Measurements from ENCODE around the gene NUPR2. TPM values are rescaled to one million over a fixed set of nuclear protein-coding genes. Genes with fewer than 3 reads are reported as not detected.
A peak's percentile ranks its signal among the peaks of the same experiment; 100 is the strongest.

Gene NUPR2
- total and polyA plus RNA-seq, 9 of the 15 experiments (the other 6 are each of a cell fraction or from before 2014, with no cell fraction given), result not detected

DNA sequence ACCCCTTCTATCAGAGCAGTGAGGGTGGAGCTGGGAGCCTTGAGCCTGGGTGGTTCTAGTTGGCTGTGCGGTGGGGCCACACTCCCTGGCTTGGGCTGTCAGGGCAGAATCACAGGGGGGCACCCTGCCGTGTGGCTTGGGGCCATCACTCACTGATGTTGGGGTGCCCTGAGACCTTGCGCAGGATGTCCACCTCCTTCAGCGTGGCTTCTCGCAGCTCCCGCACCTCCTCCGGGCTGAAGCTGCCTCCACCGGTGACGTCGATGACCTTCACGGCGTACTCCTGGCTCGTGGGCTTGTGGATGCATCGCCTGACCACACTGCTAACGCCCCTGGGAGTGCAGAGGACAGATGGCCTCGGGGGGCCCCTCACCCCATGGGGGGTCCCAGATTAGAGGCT, 28.8 kb downstream of the NUPR2 start:
- H3K9ac ChIP-seq (ENCODE audit: insufficient read depth in 1 of 2, low read depth in 2 of 2, low read length in 2 of 2), result peak overlapping the region in 1 of 2 experiments; percentile 28; a peak in 1 of 4 replicates
- intact Hi-C loops (cut with micrococcal nuclease), result no loop called here
- H4K20me1 ChIP-seq (replicated peaks; ENCODE audit: control insufficient read depth, insufficient read depth, low read length), result no peaks in the 10 kb centered on the region
- peaks cover 2% of the 10 kb centered on the region for H3K9me1 ChIP-seq (ENCODE audit: control insufficient read depth, insufficient read depth, low read length)
- ChIA-PET CTCF (ENCODE audit: low intra/inter-chr PET ratio) (no interaction called here), POLR2A (interaction anchor here (0.7 kb wide), 1 partner anchor 24 kb away, joined by 3 read pairs; the partner anchor contains the start of gene SUMF2)
- FAIRE-seq (no peak), DNase-seq (ENCODE audit: extremely low read depth in 1 of 4, low spot score in 3 of 4) (no peak), ATAC-seq (no peak)
- H3K36me3 ChIP-seq (ENCODE audit: control insufficient read depth, insufficient read depth, low read length), result peaks cover 4% of the 10 kb centered on the region; the same call in 1 of the 3 replicates
- H3K27me3 ChIP-seq (ENCODE audit: control insufficient read depth in 2 of 2, insufficient read depth in 2 of 2, low read length in 2 of 2), result no peaks in the 10 kb centered on the region
- no peak overlapping the region for H3K27ac ChIP-seq (ENCODE audit: extremely low read depth, low read depth, low read length)
- WGBS (ENCODE audit: insufficient coverage, low coverage, missing lambda C conversion rate), result 82% methylated on average over 11 of the region's 16 CpGs
- no TSS peak for BruUV-seq (replicated peaks)
- no peaks in the 10 kb centered on the region for H3K79me2 ChIP-seq (ENCODE audit: control insufficient read depth, insufficient read depth, low read length)
- no peak overlapping the region for H3K4me3 ChIP-seq
- H3K4me2 ChIP-seq (ENCODE audit: insufficient read depth, low read length), result no peak overlapping the region
- H3K9me3 ChIP-seq (replicated peaks; ENCODE audit: control insufficient read depth, insufficient read depth, low read depth, low read length), result no peaks in the 10 kb centered on the region
- H3K4me1 ChIP-seq (replicated peaks in 1 of 2; ENCODE audit: control insufficient read depth in 2 of 2, insufficient read depth in 2 of 2, low read length in 2 of 2), result peaks cover 0 to 8% of the 10 kb centered on the region in 2 experiments; a peak in 2 of 5 replicates
- TF ChIP-seq, protein P1, sequence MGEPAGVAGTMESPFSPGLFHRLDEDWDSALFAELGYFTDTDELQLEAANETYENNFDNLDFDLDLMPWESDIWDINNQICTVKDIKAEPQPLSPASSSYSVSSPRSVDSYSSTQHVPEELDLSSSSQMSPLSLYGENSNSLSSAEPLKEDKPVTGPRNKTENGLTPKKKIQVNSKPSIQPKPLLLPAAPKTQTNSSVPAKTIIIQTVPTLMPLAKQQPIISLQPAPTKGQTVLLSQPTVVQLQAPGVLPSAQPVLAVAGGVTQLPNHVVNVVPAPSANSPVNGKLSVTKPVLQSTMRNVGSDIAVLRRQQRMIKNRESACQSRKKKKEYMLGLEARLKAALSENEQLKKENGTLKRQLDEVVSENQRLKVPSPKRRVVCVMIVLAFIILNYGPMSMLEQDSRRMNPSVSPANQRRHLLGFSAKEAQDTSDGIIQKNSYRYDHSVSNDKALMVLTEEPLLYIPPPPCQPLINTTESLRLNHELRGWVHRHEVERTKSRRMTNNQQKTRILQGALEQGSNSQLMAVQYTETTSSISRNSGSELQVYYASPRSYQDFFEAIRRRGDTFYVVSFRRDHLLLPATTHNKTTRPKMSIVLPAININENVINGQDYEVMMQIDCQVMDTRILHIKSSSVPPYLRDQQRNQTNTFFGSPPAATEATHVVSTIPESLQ (CRISPR knock-in tag; IDR thresholded peaks at IDR 0.05), result no peak
- TF ChIP-seq POLR2G (IDR thresholded peaks at IDR 0.05; ENCODE audit: low read depth, low read length), result peak; percentile 54
- no peak overlapping the region for H2AFZ ChIP-seq (ENCODE audit: low read depth, low read length)
- in situ Hi-C loops (cut with MboI), result no loop called here

DNA sequence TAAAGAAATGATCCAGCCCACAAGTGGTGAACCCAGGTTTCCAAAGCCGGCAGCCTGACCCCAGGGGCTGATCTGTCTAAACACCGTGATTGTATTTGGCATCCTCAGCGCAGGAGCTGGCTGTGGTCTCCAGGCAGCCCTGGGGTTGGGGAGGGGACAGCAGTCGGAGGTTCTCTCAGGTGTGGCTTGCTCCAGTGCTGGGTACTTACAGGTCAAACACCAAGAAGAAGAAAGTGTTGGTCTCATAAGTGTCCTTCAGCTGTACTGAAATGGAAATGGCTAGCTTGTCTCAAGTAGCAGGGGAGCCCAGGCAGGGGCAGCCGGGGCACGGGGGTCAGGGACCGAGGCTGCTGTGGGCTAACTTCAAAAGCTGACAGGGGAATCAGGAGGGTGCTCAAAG, 29.5 kb downstream of the NUPR2 start:
- no peaks in the 10 kb centered on the region for H3K9me3 ChIP-seq (replicated peaks; ENCODE audit: control insufficient read depth, insufficient read depth, low read depth, low read length)
- CTCF ChIA-PET (ENCODE audit: low intra/inter-chr PET ratio), result no interaction called here
- no peaks in the 10 kb centered on the region for H3K27me3 ChIP-seq (ENCODE audit: control insufficient read depth in 2 of 2, insufficient read depth in 2 of 2, low read length in 2 of 2)
- ATAC-seq, result no peak
- no peak overlapping the region for H3K4me2 ChIP-seq (ENCODE audit: insufficient read depth, low read length)
- H3K4me1 ChIP-seq (replicated peaks in 1 of 2; ENCODE audit: control insufficient read depth in 2 of 2, insufficient read depth in 2 of 2, low read length in 2 of 2), result peaks cover 0 to 11% of the 10 kb centered on the region in 2 experiments; a peak in 2 of 5 replicates
- H3K79me2 ChIP-seq (ENCODE audit: control insufficient read depth, insufficient read depth, low read length), result no peaks in the 10 kb centered on the region
- H3K27ac ChIP-seq (ENCODE audit: extremely low read depth, low read depth, low read length), result no peak overlapping the region
- no peak for DNase-seq (ENCODE audit: extremely low read depth in 1 of 4, low spot score in 3 of 4)
- H2AFZ ChIP-seq (ENCODE audit: low read depth, low read length), result no peak overlapping the region
- H3K36me3 ChIP-seq (ENCODE audit: control insufficient read depth, insufficient read depth, low read length), result peaks cover 8% of the 10 kb centered on the region; the same call in 1 of the 3 replicates
- no peak overlapping the region for H3K4me3 ChIP-seq
- no peaks in the 10 kb centered on the region for H4K20me1 ChIP-seq (replicated peaks; ENCODE audit: control insufficient read depth, insufficient read depth, low read length)
- 87% methylated on average over 6 of the region's 7 CpGs for WGBS (ENCODE audit: insufficient coverage, low coverage, missing lambda C conversion rate)
- peaks cover 2% of the 10 kb centered on the region for H3K9me1 ChIP-seq (ENCODE audit: control insufficient read depth, insufficient read depth, low read length)
- H3K9ac ChIP-seq (ENCODE audit: insufficient read depth in 1 of 2, low read depth in 2 of 2, low read length in 2 of 2), result no peak overlapping the region
- POLR2A ChIA-PET, result interaction anchor here (0.7 kb wide), 1 partner anchor 23 kb away, joined by 3 read pairs; the partner anchor contains the start of gene SUMF2
- FAIRE-seq, result no peak
- intact Hi-C loops (cut with micrococcal nuclease), result no loop called here
- in situ Hi-C loops (cut with MboI), result no loop called here
- BruUV-seq (replicated peaks), result no TSS peak
- TF ChIP-seq MAFF (IDR thresholded peaks at IDR 0.05; ENCODE audit: low read length) (no peak), ZNF239 (CRISPR knock-in tag; IDR thresholded peaks at IDR 0.05) (no peak), OTX1 (CRISPR knock-in tag; IDR thresholded peaks at IDR 0.05) (no peak), RBM15 (IDR thresholded peaks at IDR 0.05; ENCODE audit: insufficient read depth, low read length) (no peak), PHF21A (IDR thresholded peaks at IDR 0.05; ENCODE audit: borderline replicate concordance, low read depth) (no peak), ZNF707 (CRISPR knock-in tag; conservative IDR thresholded peaks at IDR 0.05) (no peak), DIDO1 (tag; IDR thresholded peaks at IDR 0.05; ENCODE audit: low read depth) (no peak), C11orf30 (IDR thresholded peaks at IDR 0.05; ENCODE audit: low read depth) (no peak), KHSRP (IDR thresholded peaks at IDR 0.05) (no peak)
- TF ChIP-seq, protein P2, sequence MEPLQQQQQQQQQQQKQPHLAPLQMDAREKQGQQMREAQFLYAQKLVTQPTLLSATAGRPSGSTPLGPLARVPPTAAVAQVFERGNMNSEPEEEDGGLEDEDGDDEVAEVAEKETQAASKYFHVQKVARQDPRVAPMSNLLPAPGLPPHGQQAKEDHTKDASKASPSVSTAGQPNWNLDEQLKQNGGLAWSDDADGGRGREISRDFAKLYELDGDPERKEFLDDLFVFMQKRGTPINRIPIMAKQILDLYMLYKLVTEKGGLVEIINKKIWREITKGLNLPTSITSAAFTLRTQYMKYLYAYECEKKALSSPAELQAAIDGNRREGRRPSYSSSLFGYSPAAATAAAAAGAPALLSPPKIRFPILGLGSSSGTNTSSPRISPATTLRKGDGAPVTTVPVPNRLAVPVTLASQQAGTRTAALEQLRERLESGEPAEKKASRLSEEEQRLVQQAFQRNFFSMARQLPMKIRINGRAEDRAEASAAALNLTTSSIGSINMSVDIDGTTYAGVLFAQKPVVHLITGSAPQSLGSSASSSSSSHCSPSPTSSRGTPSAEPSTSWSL (CRISPR knock-in tag; IDR thresholded peaks at IDR 0.05; ENCODE audit: borderline replicate concordance), result no peak
